Natural killer cell (primary cell): Measurements from ENCODE around the gene RIPPLY1. TPM values are rescaled to one million over a fixed set of nuclear protein-coding genes. Genes with fewer than 3 reads are reported as not detected.

Source experiments
- ATAC-seq, 3 donors: fragments of 150-1000 bp in 2 of 3; fragments of 200-7000 bp in 1 of 3; cut with Tn5 transposase; 1 replicate in 1 of 3; 2 replicates in 2 of 3; pipeline ENCODE4 v1.10.0; 2021; ENCODE audit warnings: mild to moderate bottlenecking in 2 of 3, moderate library complexity in 2 of 3
- DNase-seq, 2 donors: peaks; one replicate each; pipeline versions ENCODE4 v3.0.0 to v3.0.0-alpha.2; 2013 to 2021; ENCODE audit warnings: mixed read lengths in 1 of 2
- H3K27ac ChIP-seq: one replicate; pipeline ENCODE4 v1.5.1; 2013; ENCODE audit warnings: mild to moderate bottlenecking, low read length
- H3K27me3 ChIP-seq: one replicate; pipeline ENCODE4 v1.6.1; 2013; ENCODE audit warnings: low read length; ENCODE audit not compliant: control insufficient read depth, insufficient read depth
- H3K36me3 ChIP-seq: one replicate; pipeline ENCODE4 v1.6.1; 2013; ENCODE audit warnings: low read length; ENCODE audit not compliant: control insufficient read depth, insufficient read depth
- H3K4me1 ChIP-seq: one replicate; pipeline ENCODE4 v1.6.1; 2013; ENCODE audit warnings: low read length; ENCODE audit not compliant: control insufficient read depth, insufficient read depth
- H3K4me3 ChIP-seq: one replicate; pipeline ENCODE4 v1.5.1; 2013; ENCODE audit warnings: low read length
- H3K9me3 ChIP-seq: one replicate; pipeline ENCODE4 v1.6.1; 2013; ENCODE audit warnings: low read length; ENCODE audit not compliant: control insufficient read depth, insufficient read depth
- H3K27ac Mint-ChIP-seq, 2 donors: one replicate each; pipeline ENCODE4 v1.8.0; 2022; ENCODE audit warnings: mild to moderate bottlenecking in 2 of 2, mixed read lengths in 2 of 2, moderate library complexity in 1 of 2
- H3K27me3 Mint-ChIP-seq, 2 donors: one replicate each; pipeline ENCODE4 v1.8.0; 2022; ENCODE audit warnings: low read depth in 2 of 2, mixed read lengths in 2 of 2
- H3K36me3 Mint-ChIP-seq: one replicate; pipeline ENCODE4 v1.8.0; 2022; ENCODE audit warnings: mixed read lengths
- H3K4me1 Mint-ChIP-seq, 2 donors: one replicate each; pipeline ENCODE4 v1.8.0; 2022; ENCODE audit warnings: mixed read lengths in 2 of 2
- H3K4me3 Mint-ChIP-seq: one replicate; pipeline ENCODE4 v1.8.0; 2022; ENCODE audit warnings: mild to moderate bottlenecking, moderate library complexity, mixed read lengths
- H3K9me3 Mint-ChIP-seq, 2 donors: one replicate each; pipeline ENCODE4 v1.8.0; 2022; ENCODE audit warnings: mixed read lengths in 2 of 2
- WGBS: methylation state at CpG from one replicate; pipeline ENCODE4 v1.1.7; 2013; ENCODE audit warnings: missing lambda C conversion rate; ENCODE audit not compliant: insufficient coverage; 5-methylcytosine and 5-hydroxymethylcytosine counted together
- intact Hi-C: fragments of 100-400 bp; cut with micrococcal nuclease; formaldehyde crosslinking; loops from one replicate; pipeline ENCODE4 v1.14.2; 2022
- total RNA-seq, 4 donors: library from RNA; stranded (reverse); fragments of 120-200 nt in 1 of 4; gene quantifications; one replicate each; pipeline versions ENCODE4 v1.2.3 to v1.2.4, GENCODE V29; 2013 to 2022
- TF ChIP-seq, protein P1 (sequence below): fragments of 200-600 bp; IDR thresholded peaks from one replicate; pipeline ENCODE4 v1.8.0; 2022; ENCODE audit warnings: antibody characterized with exemption

RIPPLY1 gene, protein sequence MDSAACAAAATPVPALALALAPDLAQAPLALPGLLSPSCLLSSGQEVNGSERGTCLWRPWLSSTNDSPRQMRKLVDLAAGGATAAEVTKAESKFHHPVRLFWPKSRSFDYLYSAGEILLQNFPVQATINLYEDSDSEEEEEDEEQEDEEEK
- not detected for total RNA-seq
- not detected for total RNA-seq (2013)

DNA sequence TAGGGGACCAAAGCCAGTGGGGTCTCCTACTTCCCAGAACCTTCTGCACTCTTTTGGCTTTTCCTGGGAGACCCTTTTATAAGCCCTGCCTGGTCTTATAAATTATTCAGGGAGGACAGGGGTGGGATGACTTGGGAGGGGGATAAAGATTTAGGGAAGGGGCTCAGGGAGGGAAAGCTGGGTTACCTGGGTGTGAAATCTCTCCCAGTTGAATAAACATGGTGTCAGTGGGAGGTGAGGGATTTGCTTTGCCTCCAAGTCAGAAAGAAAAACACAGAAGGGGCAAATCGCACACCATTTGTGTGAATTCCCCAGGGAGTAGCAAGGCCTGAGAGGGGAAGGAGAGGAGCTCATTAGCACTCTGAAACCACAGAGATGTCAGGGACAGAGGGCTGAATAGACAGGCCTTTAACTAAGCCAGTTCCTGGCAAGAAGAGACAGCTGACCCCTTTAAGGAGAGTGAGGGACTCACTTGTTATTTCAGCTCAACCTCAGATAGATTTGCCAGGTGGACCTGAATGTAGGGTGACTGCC, at the start of gene RIPPLY1:
Gene RIPPLY1 (minus strand): TSS at position 51 of the 534 bp plus-strand sequence. CDS start 54 bp downstream, outside the sequence.
- WGBS = 75% methylated on average over 1 of the region's 1 CpG

DNA sequence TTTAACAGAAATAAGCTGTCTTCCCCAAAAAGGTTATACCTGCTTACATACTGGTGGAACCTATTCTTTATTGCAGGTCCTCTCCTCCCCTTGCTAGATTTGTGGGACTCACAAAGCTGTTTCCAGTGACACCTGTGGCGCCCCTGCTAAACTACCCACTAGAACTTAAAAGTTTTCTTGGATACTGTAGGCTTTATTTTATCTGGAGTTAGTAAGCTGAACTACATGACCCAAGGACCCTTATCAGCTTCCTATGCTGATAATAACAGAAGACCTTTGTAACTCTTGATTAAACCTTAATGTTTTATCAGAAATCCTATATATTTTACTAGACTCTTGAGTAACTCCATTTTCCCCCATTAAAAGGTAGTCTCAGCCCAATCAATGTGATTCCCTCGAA, 49.4 kb upstream of the RIPPLY1 start:
- no peaks in the 10 kb centered on the region for H3K36me3 ChIP-seq
- H3K4me3 ChIP-seq = no peak overlapping the region
- H3K4me1 ChIP-seq = no peaks in the 10 kb centered on the region
- intact Hi-C loops = no loop called here
- DNase-seq (no peak), ATAC-seq (no peak)
- H3K27me3 ChIP-seq = no peaks in the 10 kb centered on the region
- TF ChIP-seq, protein P1, sequence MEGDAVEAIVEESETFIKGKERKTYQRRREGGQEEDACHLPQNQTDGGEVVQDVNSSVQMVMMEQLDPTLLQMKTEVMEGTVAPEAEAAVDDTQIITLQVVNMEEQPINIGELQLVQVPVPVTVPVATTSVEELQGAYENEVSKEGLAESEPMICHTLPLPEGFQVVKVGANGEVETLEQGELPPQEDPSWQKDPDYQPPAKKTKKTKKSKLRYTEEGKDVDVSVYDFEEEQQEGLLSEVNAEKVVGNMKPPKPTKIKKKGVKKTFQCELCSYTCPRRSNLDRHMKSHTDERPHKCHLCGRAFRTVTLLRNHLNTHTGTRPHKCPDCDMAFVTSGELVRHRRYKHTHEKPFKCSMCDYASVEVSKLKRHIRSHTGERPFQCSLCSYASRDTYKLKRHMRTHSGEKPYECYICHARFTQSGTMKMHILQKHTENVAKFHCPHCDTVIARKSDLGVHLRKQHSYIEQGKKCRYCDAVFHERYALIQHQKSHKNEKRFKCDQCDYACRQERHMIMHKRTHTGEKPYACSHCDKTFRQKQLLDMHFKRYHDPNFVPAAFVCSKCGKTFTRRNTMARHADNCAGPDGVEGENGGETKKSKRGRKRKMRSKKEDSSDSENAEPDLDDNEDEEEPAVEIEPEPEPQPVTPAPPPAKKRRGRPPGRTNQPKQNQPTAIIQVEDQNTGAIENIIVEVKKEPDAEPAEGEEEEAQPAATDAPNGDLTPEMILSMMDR = no peak
- Mint-ChIP-seq H3K27me3 (peaks cover 0 to 8% of the 10 kb centered on the region in 2 donors), H3K4me1 (no peaks in the 10 kb centered on the region), H3K36me3 (no peaks in the 10 kb centered on the region), H3K27ac (no peak overlapping the region), H3K4me3 (no peak overlapping the region), H3K9me3 (no peaks in the 10 kb centered on the region)
- H3K27ac ChIP-seq = no peak overlapping the region
- no peaks in the 10 kb centered on the region for H3K9me3 ChIP-seq
- WGBS = 83% methylated on average over 1 of the region's 2 CpGs

More for the DNA sequence above, at the start of gene RIPPLY1:
- Histone ChIP-seq H3K27me3 (no peaks in the 10 kb centered on the region), H3K9me3 (no peaks in the 10 kb centered on the region), H3K4me3 (no peak within 1 kb of the TSS), H3K4me1 (no peaks in the 10 kb centered on the region), H3K27ac (no peak within 1 kb of the TSS), H3K36me3 (no peaks in the 10 kb centered on the region)
- Mint-ChIP-seq H3K27ac (no peak within 1 kb of the TSS), H3K27me3 (no peaks in the 10 kb centered on the region), H3K4me3 (no peak within 1 kb of the TSS), H3K4me1 (no peaks in the 10 kb centered on the region), H3K9me3 (no peaks in the 10 kb centered on the region), H3K36me3 (no peaks in the 10 kb centered on the region)
- no peak for DNase-seq
- TF ChIP-seq, protein P1 = no peak
- ATAC-seq = no peak
- intact Hi-C loops = no loop called here

DNA sequence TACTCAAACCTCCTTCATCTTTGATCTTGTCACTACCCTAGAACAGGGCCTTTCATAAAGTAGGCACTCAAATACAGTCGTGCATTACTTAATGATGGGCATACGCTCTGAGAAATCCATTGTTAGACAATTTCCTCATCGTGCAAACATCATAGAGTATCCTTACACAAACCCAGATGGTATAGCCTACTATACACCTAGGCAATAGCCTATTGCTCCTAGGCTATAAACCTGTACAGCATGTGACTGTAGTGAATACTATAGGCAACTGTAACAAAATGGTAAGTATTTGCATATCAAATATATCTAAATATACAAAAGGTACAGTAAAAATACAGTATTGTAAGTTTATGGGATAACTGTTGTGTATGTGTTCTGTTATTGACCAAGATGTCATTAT, 48.9 kb upstream of the RIPPLY1 start:
- ATAC-seq (no peak), DNase-seq (no peak)
- Histone ChIP-seq H3K4me1 (no peaks in the 10 kb centered on the region), H3K36me3 (no peaks in the 10 kb centered on the region), H3K9me3 (no peaks in the 10 kb centered on the region), H3K4me3 (no peak overlapping the region), H3K27me3 (no peaks in the 10 kb centered on the region), H3K27ac (no peak overlapping the region)
- Mint-ChIP-seq H3K27ac (no peak overlapping the region), H3K4me1 (no peaks in the 10 kb centered on the region), H3K9me3 (no peaks in the 10 kb centered on the region), H3K36me3 (no peaks in the 10 kb centered on the region), H3K4me3 (no peak overlapping the region), H3K27me3 (peaks cover 0 to 8% of the 10 kb centered on the region in 2 donors)
- intact Hi-C loops = no loop called here
- 100% methylated on average over 3 of the region's 3 CpGs for WGBS
- TF ChIP-seq, protein P1 = no peak

DNA sequence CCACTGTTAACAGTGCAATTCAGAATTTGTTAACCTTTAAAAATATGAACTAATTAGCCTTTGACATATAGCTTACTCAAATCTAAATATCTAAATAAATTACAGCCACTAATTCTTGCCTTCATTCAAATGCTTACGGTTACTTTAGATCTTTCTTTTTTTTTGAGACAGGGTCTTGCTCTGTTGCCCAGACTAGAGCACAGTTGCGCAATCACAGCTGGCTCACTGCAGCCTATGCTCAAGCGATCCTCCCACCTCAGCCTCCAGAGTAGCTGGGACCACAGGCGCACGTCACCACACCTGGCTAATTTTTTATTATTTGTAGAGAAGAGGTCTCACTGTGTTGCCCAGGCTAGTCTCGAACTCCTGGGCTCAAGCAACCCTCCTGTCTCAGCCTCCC, 48.1 kb upstream of the RIPPLY1 start:
- Histone ChIP-seq H3K9me3 (no peaks in the 10 kb centered on the region), H3K4me1 (no peaks in the 10 kb centered on the region), H3K36me3 (no peaks in the 10 kb centered on the region), H3K4me3 (no peak overlapping the region), H3K27me3 (no peaks in the 10 kb centered on the region), H3K27ac (no peak overlapping the region)
- ATAC-seq = no peak
- Mint-ChIP-seq H3K27me3 (peaks cover 0 to 8% of the 10 kb centered on the region in 2 donors), H3K27ac (no peak overlapping the region), H3K9me3 (no peaks in the 10 kb centered on the region), H3K4me3 (no peak overlapping the region), H3K36me3 (no peaks in the 10 kb centered on the region), H3K4me1 (no peaks in the 10 kb centered on the region)
- 94% methylated on average over 6 of the region's 6 CpGs for WGBS
- TF ChIP-seq, protein P1 = no peak
- intact Hi-C loops = no loop called here
- no peak for DNase-seq
